HG03159 (cell line): Measurements from ENCODE around the gene RUNX1.
A peak's percentile ranks its signal among the peaks of the same experiment; 100 is the strongest.

Experiments
- ATAC-seq: cut with Tn5 transposase; IDR thresholded peaks from one replicate; pipeline ENCODE4 v1.9.1; 2021; ENCODE audit warnings: mild to moderate bottlenecking, moderate library complexity; ENCODE audit not compliant: unreplicated experiment

The RUNX1 gene

DNA sequence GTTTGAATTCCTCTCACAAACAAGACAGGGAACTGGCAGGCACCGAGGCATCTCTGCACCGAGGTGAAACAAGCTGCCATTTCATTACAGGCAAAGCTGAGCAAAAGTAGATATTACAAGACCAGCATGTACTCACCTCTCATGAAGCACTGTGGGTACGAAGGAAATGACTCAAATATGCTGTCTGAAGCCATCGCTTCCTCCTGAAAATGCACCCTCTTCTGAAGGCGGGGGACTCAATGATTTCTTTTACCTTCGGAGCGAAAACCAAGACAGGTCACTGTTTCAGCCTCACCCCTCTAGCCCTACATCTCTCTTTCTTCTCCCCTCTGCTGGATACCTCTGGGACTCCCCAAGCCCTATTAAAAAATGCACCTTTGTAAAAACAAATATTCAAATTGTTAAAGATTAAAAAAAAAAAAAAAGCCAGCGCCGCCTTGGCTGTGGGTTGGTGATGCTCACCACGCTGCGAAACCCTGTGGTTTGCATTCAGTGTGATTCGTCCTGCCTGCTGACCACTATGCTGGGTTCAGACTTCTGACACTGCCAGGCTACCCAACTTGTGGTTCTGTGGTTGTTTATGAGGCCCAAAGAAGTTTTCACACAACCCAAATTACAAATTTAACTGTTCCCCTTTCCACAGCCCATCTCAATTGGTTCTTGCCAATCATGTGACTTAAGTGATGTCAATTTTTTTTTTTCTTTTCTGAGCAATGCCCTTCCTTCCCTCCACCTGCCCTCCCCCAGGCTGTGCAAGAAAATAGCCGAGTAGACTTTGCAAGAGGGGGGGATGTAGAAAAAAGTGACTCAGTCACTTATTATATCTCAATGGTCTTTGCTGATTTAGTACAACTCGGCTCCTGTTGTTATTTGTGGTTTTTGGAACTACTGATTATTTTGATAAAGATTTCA is at the start of gene RUNX1:
RUNX1 (minus strand) TSS at position 597 of the 912 bp plus-strand sequence.
- peak; percentile 54 for ATAC-seq

DNA sequence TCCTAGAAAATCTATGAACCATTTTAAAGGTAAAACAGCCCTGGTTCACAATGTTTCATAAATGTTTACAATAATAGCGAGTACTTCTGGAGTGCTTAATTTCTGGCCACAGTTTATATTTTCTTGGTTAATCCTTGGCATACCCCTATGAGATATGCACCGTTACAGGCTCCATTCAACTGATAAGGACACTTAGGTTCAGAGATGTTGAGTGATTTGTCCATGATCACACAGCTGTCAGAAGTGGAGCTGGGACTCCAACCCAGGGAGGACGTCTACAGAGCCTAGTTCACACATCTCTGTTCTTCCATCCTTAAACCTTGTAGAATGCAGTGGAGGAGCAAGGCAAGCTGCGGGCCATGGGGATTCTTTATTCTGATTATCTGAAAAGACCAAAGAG is 48.4 kb upstream of the RUNX1 start:
- ATAC-seq = no peak

DNA sequence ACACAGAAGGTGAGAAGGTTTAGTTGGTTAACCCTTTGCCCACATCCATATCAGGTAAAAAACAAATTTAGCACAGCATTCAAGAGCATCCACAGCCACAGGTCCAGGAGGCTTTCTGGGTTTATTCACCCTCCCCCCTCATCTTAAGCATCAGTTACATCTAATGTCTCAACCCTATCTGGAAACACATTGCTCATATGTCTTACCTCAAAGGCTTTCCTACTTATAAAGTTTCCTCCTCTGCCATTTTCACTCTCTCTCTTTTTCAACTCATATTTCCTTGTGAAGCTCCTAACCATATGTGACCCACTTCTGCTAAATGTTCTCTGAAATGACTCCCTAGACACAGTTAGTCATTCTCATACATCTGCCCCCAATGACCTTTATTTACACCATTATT is 47.9 kb upstream of the RUNX1 start:
- ATAC-seq = no peak

DNA sequence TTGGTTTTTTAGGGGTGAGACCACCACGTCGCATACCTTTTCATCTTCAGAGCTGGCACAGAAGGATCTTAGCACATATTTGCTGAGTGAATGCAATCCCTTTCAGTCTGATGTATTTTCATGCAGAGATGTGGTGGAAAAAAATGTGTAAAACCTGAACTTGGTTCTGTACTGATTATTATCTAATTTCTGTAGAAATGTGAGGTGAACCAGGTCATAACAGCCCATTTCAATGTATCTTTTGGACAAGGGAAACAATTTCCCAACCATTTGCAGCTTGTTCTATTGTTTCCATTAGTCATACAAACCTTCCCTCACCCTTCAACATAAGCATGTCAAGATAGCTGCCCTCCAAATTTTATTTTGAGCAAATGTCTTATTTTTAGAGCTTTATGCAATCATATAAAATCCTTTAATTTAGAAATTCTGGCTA is 46.8 kb upstream of the RUNX1 start:
- ATAC-seq = no peak

DNA sequence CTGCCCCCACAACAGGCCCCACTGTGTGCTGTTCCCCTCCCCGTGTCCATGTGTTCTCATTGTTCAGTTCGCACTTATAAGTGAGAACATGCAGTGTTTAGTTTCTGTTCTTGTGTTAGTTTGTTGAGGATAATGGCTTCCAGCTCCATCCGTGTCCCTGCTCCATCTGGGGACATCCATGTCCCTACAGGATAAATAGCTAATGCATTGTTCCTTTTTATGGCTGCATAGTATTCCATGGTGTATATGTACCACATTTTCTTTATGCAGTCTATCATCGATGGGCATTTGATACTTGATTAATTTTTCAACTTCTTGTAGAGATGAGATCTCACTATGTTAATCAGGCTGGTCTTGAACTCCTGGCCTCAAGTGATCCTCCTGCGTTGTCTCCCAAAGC is 44.4 kb upstream of the RUNX1 start:
- ATAC-seq = no peak

DNA sequence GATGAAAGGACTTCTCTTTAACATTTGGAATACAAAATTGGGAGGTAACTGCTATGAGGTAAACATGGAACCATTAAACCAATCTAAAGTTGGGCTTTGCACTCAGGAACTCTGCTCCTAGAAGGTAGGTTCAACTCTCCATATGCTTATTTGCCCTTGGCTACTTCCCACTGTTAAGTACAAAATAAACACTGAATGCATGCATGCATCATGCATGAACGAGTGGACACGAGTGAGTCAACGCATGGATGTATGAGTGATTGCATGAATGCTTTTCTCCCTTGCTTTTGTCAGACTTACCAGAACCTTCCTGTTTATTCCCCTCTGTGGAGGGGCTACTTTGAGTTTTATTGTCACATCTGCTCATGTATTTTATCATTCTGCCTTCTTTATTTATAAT is 42.4 kb upstream of the RUNX1 start:
- no peak for ATAC-seq

DNA sequence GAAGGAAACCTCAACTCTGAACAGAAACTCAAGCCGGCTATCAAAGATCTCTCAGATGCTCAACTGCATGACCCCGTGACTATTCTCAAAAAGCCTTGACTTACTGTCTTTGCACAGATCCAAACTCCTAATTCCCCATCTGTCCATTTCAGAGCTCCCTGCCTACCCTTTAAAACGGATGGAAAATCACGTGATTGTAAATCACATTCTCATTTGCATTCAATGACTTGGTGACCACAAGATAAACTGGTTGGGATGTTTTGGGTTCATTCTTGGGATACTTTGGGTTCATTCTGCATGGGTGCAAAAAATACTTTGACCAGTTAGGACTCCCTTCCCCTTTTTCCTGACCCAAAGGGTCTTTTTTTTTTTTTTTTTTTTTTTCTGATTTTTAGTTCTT is 41.3 kb upstream of the RUNX1 start:
- no peak for ATAC-seq

DNA sequence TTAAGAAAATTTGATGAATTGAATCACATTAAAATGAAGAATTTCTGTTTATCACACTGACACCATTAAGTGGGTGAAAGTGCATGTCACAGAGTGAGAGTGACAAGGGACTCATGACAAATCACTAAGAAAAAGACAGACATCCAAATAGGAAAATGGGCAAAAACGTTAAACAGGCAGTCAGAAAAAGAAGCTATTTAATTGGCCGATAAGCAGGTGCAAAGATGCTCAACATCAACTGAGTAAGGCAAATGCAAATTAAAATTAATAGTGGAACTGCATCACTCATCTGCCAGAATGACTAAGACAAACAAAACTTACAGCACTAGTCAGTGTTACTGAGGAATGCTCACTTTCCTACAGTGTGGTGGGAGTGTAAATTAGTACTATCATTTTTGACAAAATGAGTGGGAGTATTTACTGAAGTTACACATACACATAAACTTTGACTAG is 39.2 kb upstream of the RUNX1 start:
- no peak for ATAC-seq

DNA sequence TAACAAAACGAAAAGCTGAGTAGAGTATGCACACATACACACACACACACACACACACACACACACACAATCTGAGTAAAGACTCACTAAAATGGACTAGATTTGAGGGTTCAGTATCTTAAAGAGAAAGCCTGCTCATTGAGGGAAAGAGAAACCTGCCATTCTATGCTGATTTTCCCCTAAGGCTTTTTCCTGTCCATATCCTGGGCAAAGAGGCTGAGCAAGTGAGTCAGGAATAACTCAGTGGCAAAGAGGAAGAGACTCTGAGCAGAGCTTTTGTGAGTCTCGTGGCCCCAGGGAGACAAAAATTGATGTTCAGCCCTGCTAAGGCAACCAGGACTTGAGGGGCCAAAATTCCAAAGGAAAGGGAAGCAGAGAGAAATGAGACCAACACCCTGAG is 37.3 kb upstream of the RUNX1 start:
- no peak for ATAC-seq

DNA sequence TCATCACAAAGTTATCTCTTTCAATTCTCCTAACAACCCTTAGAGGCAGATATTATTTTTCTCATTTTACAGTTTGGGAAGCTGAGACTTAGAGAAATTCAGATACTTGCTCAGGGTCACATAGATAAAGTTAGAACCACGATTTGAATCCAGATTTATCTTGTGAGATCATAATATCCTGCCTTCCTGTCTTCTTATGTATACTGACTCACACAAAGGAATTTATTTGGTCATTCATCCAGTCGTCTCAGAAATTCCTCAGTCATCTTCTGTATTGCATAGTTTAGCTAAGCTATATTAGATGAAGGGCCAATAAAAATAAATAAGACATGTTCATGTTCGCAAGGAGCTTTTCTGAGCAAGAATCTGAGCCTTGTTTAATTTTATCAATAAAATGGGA is 35.8 kb upstream of the RUNX1 start:
- ATAC-seq = no peak

DNA sequence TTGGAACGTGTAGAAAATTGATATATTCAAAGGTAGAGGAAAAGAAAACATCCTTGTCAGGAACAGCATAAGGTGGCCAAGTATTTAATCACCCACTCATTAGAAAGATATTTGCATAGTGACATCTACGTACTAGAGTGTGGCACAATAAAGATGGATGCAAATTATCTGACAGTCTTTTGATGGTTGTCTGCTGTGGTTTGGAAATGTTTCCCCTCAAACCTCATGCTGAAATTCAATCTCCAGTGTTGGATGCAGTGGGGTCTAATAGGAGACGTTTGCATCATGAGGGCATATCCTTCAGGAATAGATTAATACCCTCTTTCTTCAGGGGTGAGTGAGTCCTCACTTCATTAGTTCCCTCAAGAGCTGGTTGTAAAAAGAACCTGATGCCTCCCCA is 34.1 kb upstream of the RUNX1 start:
- no peak for ATAC-seq

DNA sequence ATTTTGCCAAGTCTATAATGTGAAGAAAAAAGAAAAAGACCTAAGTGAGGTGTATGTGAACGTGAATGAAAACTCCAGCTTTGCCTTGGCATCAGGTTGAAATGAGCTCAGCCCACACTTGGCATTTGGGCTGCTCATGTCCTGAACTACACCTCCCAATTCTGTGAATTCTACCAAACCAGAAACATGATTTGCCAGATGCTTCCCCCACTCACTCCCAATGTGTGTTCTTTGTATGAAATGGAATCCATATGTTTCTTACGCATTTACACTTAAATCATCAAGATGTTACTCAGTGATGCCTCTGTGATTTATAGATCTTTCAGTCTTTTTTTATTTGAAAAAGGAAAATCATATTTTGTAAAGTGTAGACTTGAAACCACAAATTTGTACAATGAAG is 32.8 kb upstream of the RUNX1 start:
- no peak for ATAC-seq

DNA sequence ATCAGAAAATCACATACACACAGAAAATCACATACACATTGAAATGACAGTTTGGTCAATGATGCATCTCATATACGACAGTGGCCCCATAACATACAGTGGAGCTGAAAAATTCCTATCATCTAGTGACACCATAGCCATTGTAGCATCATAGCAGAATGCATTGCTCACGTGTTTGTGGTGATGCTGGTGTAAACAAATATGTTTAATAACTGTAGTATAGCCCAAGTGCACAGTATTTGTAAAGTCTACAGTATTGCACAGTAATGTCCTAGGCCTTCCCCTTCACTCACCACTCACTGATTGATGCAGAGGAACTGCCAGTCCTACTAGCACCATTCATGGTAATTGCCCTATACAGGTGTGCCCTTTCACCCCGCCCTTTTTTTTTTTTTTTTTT is 30.1 kb upstream of the RUNX1 start:
- no peak for ATAC-seq

DNA sequence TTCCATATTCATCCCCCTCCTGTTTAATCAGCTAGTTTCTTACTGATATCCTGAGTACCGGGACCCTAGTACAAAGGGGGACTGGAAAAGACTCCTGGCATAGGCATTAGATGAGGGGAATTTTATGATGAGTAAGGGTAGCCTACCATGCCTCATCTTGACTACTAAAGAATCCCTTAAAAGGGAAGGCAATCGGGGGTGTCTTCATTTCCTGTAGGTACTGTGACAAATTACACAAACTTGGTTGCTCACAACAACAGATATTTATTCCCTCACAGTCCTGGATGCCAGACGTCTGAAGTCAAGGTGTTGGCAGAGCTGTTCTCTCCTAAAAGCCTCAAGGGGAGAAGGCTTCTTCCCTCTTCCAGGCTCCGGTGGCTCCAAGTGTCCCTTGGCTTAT is 28.9 kb upstream of the RUNX1 start:
- no peak for ATAC-seq

DNA sequence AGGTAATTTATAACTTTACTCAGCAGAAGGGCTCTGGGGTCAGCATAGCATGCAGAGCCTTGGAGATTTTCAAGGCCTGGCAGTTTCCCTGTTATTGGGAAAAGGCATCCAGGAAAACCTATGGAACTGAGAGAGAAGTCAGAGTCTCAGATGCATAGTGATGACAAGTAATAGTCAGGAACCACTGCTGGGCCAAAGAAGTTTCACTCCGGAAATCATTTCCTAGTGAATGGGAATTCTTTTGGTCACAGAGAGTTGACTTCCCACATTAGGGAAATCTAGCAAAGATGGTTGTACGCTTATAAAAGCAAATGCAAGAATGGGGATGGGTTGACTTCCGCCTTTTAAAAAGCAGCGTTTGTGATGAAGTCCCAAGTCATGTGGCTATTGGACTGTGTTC is 28.4 kb upstream of the RUNX1 start:
- ATAC-seq = no peak

DNA sequence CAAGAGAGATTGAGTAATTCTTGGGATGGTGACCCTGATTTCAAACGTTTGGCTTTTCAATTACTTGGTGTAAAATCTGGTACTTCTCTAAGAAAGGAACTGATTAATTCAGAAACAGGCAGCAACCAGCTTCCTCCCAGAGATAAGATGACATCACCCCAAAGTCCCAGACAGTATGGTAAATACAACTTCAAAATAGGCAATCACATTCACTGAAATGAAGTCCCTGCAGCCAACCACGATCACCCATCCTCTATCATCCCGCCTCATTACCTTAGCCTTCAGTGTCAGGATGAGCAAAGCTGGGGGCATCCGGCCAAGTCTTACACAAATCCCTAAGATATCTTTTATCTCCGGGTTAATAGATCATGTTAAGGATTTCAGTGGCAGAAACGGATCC is 26.4 kb upstream of the RUNX1 start:
- no peak for ATAC-seq

DNA sequence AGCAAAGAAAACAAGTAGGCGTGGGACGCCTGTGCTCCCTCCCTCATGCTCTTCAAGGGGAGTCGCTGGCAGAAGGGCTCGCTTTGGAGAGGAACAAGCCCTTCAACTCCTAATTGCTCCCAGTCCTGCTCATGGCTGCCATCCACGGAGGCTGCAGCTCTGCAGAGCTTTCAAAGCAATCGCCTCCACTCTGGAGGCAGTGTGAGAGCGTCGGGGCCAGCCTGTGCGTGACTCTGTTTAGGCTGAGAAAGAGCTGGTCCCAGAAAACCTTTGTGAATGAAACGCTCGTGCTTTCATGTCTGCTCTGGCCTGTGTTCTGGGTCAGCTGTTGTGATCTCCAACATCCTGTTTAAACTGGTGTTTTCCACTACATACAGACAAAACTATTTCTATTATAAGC is 23.9 kb upstream of the RUNX1 start:
- no peak for ATAC-seq

DNA sequence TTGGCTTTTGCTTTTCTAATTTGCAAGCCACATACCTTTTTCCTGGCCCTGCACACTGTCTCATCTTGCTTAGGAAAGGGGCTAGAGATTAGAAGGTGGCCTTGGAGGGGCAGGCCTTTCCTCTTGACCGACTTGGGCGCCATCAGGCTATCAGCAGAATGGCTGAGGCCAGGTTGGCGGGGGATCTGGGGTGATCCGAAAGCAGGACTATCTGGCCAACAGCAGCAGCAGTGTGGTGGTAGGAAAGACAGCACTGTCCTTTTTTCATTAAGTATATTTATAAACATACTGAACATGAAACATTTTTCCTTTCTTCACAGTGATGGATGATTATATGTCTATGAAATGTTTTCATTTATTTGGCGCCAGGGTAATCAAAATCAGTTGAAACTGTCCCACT is 23.5 kb upstream of the RUNX1 start:
- no peak for ATAC-seq

DNA sequence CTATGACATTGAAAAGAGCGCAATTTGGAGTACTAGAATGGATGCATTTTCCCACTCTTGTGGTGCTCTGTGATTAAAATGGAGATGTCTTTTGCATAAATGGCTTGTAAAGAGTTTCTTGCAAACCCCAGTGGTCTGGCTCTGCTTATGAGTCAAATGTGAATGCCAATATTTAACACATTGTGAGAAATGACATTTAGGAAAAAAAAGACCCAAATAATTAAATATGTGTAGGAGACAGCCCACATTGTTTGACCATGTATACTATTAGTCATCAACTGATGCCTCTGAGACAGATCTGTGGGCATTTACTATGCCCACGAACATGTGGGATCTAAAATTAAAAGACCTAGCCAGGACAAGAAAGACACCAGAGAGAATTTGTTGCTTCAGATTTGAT is 22.2 kb upstream of the RUNX1 start:
- no peak for ATAC-seq

DNA sequence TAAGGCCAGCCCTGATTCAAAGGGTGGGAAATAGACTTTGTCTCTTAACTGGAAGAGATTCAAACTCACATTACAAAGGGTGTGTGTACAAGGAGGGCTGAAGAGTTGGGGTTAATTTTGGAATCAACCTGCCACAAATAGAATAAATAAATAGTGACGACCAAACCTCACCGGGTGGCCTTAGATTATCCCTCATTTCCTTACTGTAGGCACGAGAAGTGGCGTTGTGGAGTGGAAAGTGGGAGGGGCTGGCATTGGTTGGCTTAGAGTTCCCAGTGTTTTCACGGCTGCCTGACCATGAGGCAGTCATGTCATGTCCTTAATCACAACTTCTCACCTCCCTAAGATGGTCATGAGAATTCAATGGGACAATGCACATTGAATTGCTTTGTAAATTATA is 21.3 kb upstream of the RUNX1 start:
- ATAC-seq = no peak

DNA sequence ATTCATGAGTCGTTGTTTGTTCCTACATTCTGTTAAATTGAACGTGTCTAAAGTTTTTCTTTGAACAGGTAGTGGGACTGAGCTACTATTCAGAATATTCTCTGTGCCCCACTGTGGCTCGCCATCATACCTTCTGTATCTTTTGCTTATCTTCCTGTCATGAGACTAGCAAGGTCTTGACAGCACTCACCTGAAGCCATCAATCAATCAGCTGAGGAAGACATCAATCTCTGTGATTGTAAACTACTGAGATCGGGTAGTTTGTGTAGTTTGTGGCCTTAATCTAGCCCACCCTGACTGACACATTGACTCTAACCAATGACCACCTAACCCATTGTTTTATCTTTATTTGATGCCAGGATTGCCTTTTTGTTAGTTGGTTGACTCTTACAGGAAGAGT is 17.7 kb upstream of the RUNX1 start:
- no peak for ATAC-seq

DNA sequence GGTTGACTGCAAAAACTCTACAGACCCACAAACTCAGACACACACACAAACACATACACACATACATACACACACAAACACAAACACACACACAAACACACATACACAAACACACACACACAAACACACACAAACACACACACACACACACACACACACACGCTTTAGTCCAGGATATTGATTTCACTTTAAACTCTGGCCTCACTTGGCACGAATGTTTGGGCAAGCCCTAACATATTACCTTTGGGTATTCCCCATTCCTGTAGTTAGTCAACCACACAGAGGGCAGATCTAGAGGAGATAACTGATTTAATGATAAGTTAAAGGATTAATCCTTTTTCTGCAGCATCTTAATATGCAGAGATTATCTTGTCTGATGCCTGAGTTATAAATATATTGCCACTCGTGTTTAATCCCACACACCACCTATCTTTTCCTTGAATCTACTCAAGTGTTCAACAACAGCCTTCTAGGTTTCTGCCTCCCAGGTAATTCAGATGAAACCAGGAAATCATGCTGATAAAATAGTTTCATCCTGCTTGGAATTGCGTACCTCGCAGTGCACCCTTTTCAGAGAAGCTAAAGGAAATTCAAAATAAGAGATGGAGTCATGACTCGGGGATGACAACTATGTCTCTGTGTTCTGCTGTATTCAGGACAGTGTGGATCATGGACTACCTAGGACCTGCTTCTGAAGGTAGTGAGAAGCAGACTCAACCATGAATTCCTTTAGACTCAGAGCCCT is 14.5 kb upstream of the RUNX1 start:
- ATAC-seq = no peak
